CD8-positive, alpha-beta memory T cell (primary cell): Measurements from ENCODE around the gene GLOD5. TPM values are rescaled to one million over a fixed set of nuclear protein-coding genes. Genes with fewer than 3 reads are reported as not detected.

Experiments used
- CTCF ChIA-PET: fragments of 350-600 bp; sonication (Branson Sonifier 250); formaldehyde crosslinking; loops from one replicate; lab custom pipeline; 2021; ENCODE audit warnings: antibody characterized with exemption; lab: Charles Lee
- POLR2A ChIA-PET: fragments of 350-600 bp; sonication (Branson Sonifier 250); formaldehyde crosslinking; loops from one replicate; lab custom pipeline; 2021; ENCODE audit warnings: antibody characterized with exemption; lab: Charles Lee
- DNase-seq, 5 donors: peaks; one replicate each; pipeline versions ENCODE4 v3.0.0 to v3.0.0-alpha.2; 2020 to 2022; ENCODE audit warnings: mixed read lengths in 1 of 5
- H3K27ac ChIP-seq: one replicate; pipeline ENCODE4 v1.7.0; 2013; ENCODE audit warnings: low read depth, mild to moderate bottlenecking, low read length, moderate library complexity
- H3K27me3 ChIP-seq: 2 replicates; pipeline ENCODE4 v1.7.0; 2013; ENCODE audit warnings: low read length, mild to moderate bottlenecking; ENCODE audit not compliant: insufficient read depth, poor library complexity, severe bottlenecking
- H3K36me3 ChIP-seq: 2 replicates; pipeline ENCODE4 v1.7.0; 2013; ENCODE audit warnings: mild to moderate bottlenecking, low read length, moderate library complexity; ENCODE audit not compliant: insufficient read depth
- H3K4me1 ChIP-seq: 2 replicates; pipeline ENCODE4 v1.7.0; 2013; ENCODE audit warnings: mild to moderate bottlenecking, low read length, moderate library complexity; ENCODE audit not compliant: insufficient read depth
- H3K4me3 ChIP-seq: 2 replicates; pipeline ENCODE4 v1.7.0; 2013; ENCODE audit warnings: mild to moderate bottlenecking, low read length
- H3K9me3 ChIP-seq: 2 replicates; pipeline ENCODE4 v1.7.0; 2013; ENCODE audit warnings: mild to moderate bottlenecking, low read length
- H3K27ac Mint-ChIP-seq, 8 donors: one replicate each; pipeline ENCODE4 v1.8.0; 2020 to 2021; ENCODE audit warnings: mixed read lengths in 8 of 8, mild to moderate bottlenecking in 6 of 8, inconsistent platforms in 3 of 8, moderate library complexity in 3 of 8
- H3K27me3 Mint-ChIP-seq, 2 donors: one replicate each; pipeline ENCODE4 v1.8.0; 2020 to 2021; ENCODE audit warnings: mixed read lengths in 2 of 2, mild to moderate bottlenecking in 1 of 2, moderate library complexity in 1 of 2
- H3K36me3 Mint-ChIP-seq, 3 donors: one replicate each; pipeline ENCODE4 v1.8.0; 2020 to 2021; ENCODE audit warnings: mixed read lengths in 3 of 3, inconsistent platforms in 1 of 3, mild to moderate bottlenecking in 1 of 3
- H3K4me1 Mint-ChIP-seq, 3 donors: one replicate each; pipeline ENCODE4 v1.8.0; 2020 to 2021; ENCODE audit warnings: mixed read lengths in 3 of 3, inconsistent platforms in 1 of 3, mild to moderate bottlenecking in 1 of 3
- H3K4me3 Mint-ChIP-seq, 7 donors: one replicate each; pipeline ENCODE4 v1.8.0; 2020 to 2021; ENCODE audit warnings: mixed read lengths in 7 of 7, mild to moderate bottlenecking in 6 of 7, moderate library complexity in 4 of 7, inconsistent platforms in 2 of 7
- H3K9me3 Mint-ChIP-seq, 5 donors: one replicate each; pipeline ENCODE4 v1.8.0; 2020 to 2022; ENCODE audit warnings: mixed read lengths in 5 of 5, mild to moderate bottlenecking in 3 of 5, moderate library complexity in 2 of 5, inconsistent platforms in 1 of 5
- polyA plus RNA-seq: library from polyadenylated mRNA; unstranded; fragments of 300-500 nt; fragmentation: Illumina TruSeq; gene quantifications from one replicate; pipeline ENCODE4 v1.2.3, GENCODE V29; 2021
- total RNA-seq, 2 experiments: library from RNA; stranded (reverse); gene quantifications; one replicate each; pipeline ENCODE4 v1.2.3, GENCODE V29; 2021

Gene GLOD5
- total and polyA plus RNA-seq, 3 experiments from 2014 or later, result not detected

- H3K9me3 Mint-ChIP-seq, result no peaks in the 10 kb centered on the region
- no peaks in the 10 kb centered on the region for H3K36me3 ChIP-seq
- H3K9me3 ChIP-seq, result no peaks in the 10 kb centered on the region
- no peak for DNase-seq
- no peak overlapping the region for H3K27ac ChIP-seq
- peaks cover 0 to 8% (median 0%) of the 10 kb centered on the region in 3 donors for H3K36me3 Mint-ChIP-seq
- ChIA-PET POLR2A (interaction anchor here (0.7 kb wide), 1 partner anchor 10 kb away, joined by 3 read pairs; no protein-coding TSS in a partner anchor), CTCF (no interaction called here)
- peaks cover 10 to 23% (median 13%) of the 10 kb centered on the region in 3 donors for H3K4me1 Mint-ChIP-seq
- no peaks in the 10 kb centered on the region for H3K27me3 ChIP-seq
- peaks cover 5% of the 10 kb centered on the region for H3K4me1 ChIP-seq
- no peak overlapping the region for H3K4me3 ChIP-seq
- H3K27me3 Mint-ChIP-seq, result peaks cover 0 to 9% of the 10 kb centered on the region in 2 donors
- H3K27ac Mint-ChIP-seq, result no peak overlapping the region
- H3K4me3 Mint-ChIP-seq, result peak overlapping the region in 1 of 7 donors; percentile 25
These were observed 36.8 kb downstream of the GLOD5 start for GRCh38 chrX:48798318-48798717.

GRCh38 chrX:48800574-48801279 is 39.2 kb downstream of the GLOD5 start:
- Mint-ChIP-seq H3K27ac (peak overlapping the region; percentile 92 to 100 (median 99)), H3K36me3 (peaks cover 0 to 27% (median 0%) of the 10 kb centered on the region in 3 donors), H3K27me3 (peaks cover 0 to 7% of the 10 kb centered on the region in 2 donors), H3K4me1 (peaks cover 13 to 23% (median 15%) of the 10 kb centered on the region in 3 donors), H3K4me3 (peak overlapping the region; percentile 91 to 98 (median 95)), H3K9me3 (no peaks in the 10 kb centered on the region)
- ChIA-PET POLR2A (interaction anchor here (0.6 to 1.9 kb wide), 7 partner anchors 63 to 124 kb away, joined by 3 to 9 read pairs (median 4); partner anchors contain the start of genes PQBP1, SUV39H1 and TIMM17B), CTCF (interaction anchor here (0.9 to 1.8 kb wide), 3 partner anchors 63 to 152 kb away, joined by 3 to 6 read pairs (median 5); partner anchors contain the start of genes PQBP1 and TIMM17B)
- peak overlapping the region; percentile 95 for H3K27ac ChIP-seq
- H3K27me3 ChIP-seq, result no peaks in the 10 kb centered on the region
- peaks cover 5% of the 10 kb centered on the region for H3K4me1 ChIP-seq
- no peaks in the 10 kb centered on the region for H3K36me3 ChIP-seq
- no peaks in the 10 kb centered on the region for H3K9me3 ChIP-seq
- no peak for DNase-seq
- H3K4me3 ChIP-seq, result peak overlapping the region; percentile 87

GRCh38 chrX:48801280-48802088 is 39.9 kb downstream of the GLOD5 start, which contains the start of gene HDAC6:
TSS of gene HDAC6 (plus strand) at chrX:48802067. CDS start at chrX:48802693, 626 bp downstream.
- Mint-ChIP-seq H3K27me3 (peaks cover 0 to 5% of the 10 kb centered on the region in 2 donors), H3K36me3 (peaks cover 0 to 30% (median 0%) of the 10 kb centered on the region in 3 donors), H3K27ac (peak within 1 kb of the TSS; percentile 92 to 100 (median 99)), H3K4me1 (peaks cover 13 to 23% (median 15%) of the 10 kb centered on the region in 3 donors), H3K4me3 (peak within 1 kb of the TSS; percentile 91 to 98 (median 95)), H3K9me3 (no peaks in the 10 kb centered on the region)
- Histone ChIP-seq H3K4me1 (peaks cover 5% of the 10 kb centered on the region), H3K4me3 (peak within 1 kb of the TSS; percentile 87), H3K27ac (peak within 1 kb of the TSS; percentile 95), H3K9me3 (no peaks in the 10 kb centered on the region), H3K27me3 (no peaks in the 10 kb centered on the region), H3K36me3 (no peaks in the 10 kb centered on the region)
- ChIA-PET CTCF (interaction anchor here (0.9 to 1.8 kb wide), 3 partner anchors 64 to 153 kb away, joined by 3 to 6 read pairs (median 5); partner anchors contain the start of genes PQBP1 and TIMM17B), POLR2A (interaction anchor here (0.6 to 1.9 kb wide), 13 partner anchors 61 to 1118 kb away, joined by 3 to 9 read pairs (median 3); partner anchors contain the start of genes GRIPAP1, PQBP1, SUV39H1 and TIMM17B)
- peak; percentile 90 to 97 (median 94) for DNase-seq

- DNase-seq, result peak in 2 of 5 donors; percentile 31 to 62
- no peaks in the 10 kb centered on the region for H3K9me3 ChIP-seq
- Mint-ChIP-seq H3K4me3 (peak overlapping the region; percentile 91 to 98 (median 95)), H3K36me3 (peaks cover 0 to 35% (median 0%) of the 10 kb centered on the region in 3 donors), H3K4me1 (peaks cover 13 to 23% (median 15%) of the 10 kb centered on the region in 3 donors), H3K27ac (peak overlapping the region; percentile 92 to 100 (median 98)), H3K9me3 (no peaks in the 10 kb centered on the region), H3K27me3 (peaks cover 0 to 3% of the 10 kb centered on the region in 2 donors)
- no peaks in the 10 kb centered on the region for H3K27me3 ChIP-seq
- peak overlapping the region; percentile 94 for H3K27ac ChIP-seq
- POLR2A ChIA-PET, result interaction anchor here (0.6 to 1.9 kb wide), 10 partner anchors 19 to 1117 kb away, joined by 3 to 9 read pairs (median 4); partner anchors contain the start of genes GRIPAP1, PQBP1, SUV39H1 and TIMM17B
- CTCF ChIA-PET, result interaction anchor here (0.9 to 1.8 kb wide), 3 partner anchors 65 to 154 kb away, joined by 3 to 6 read pairs (median 5); partner anchors contain the start of genes PQBP1 and TIMM17B
- H3K4me3 ChIP-seq, result peak overlapping the region; percentile 74
- no peaks in the 10 kb centered on the region for H3K36me3 ChIP-seq
- peaks cover 5% of the 10 kb centered on the region for H3K4me1 ChIP-seq
These were observed 40.8 kb downstream of the GLOD5 start for GRCh38 chrX:48802089-48802904.

GRCh38 chrX:48802905-48803200 is 41.3 kb downstream of the GLOD5 start:
- H3K4me3 ChIP-seq, result peak overlapping the region; percentile 74
- Mint-ChIP-seq H3K27ac (peak overlapping the region in 6 of 8 donors; percentile 63 to 100 (median 99)), H3K4me1 (peaks cover 13 to 23% (median 15%) of the 10 kb centered on the region in 3 donors), H3K36me3 (peaks cover 0 to 35% (median 0%) of the 10 kb centered on the region in 3 donors), H3K27me3 (peaks cover 0 to 3% of the 10 kb centered on the region in 2 donors), H3K4me3 (peak overlapping the region; percentile 45 to 97 (median 94)), H3K9me3 (no peaks in the 10 kb centered on the region)
- POLR2A ChIA-PET, result interaction anchor here (0.6 kb wide), 1 partner anchor 18 kb away, joined by 4 read pairs; no protein-coding TSS in a partner anchor
- peak overlapping the region; percentile 94 for H3K27ac ChIP-seq
- peaks cover 5% of the 10 kb centered on the region for H3K4me1 ChIP-seq
- CTCF ChIA-PET, result no interaction called here
- H3K9me3 ChIP-seq, result no peaks in the 10 kb centered on the region
- H3K27me3 ChIP-seq, result no peaks in the 10 kb centered on the region
- no peaks in the 10 kb centered on the region for H3K36me3 ChIP-seq
- no peak for DNase-seq

- no peak overlapping the region for H3K27ac ChIP-seq
- no peaks in the 10 kb centered on the region for H3K4me1 ChIP-seq
- no peaks in the 10 kb centered on the region for H3K27me3 ChIP-seq
- Mint-ChIP-seq H3K9me3 (no peaks in the 10 kb centered on the region), H3K36me3 (peaks cover 0 to 40% (median 0%) of the 10 kb centered on the region in 3 donors), H3K4me1 (peaks cover 7 to 15% (median 10%) of the 10 kb centered on the region in 3 donors), H3K27me3 (peaks cover 0 to 1% of the 10 kb centered on the region in 2 donors), H3K27ac (peak overlapping the region in 2 of 8 donors; percentile 29 to 39), H3K4me3 (no peak overlapping the region)
- no peaks in the 10 kb centered on the region for H3K9me3 ChIP-seq
- ChIA-PET POLR2A (no interaction called here), CTCF (no interaction called here)
- H3K36me3 ChIP-seq, result no peaks in the 10 kb centered on the region
- no peak overlapping the region for H3K4me3 ChIP-seq
- no peak for DNase-seq
These were observed 44.5 kb downstream of the GLOD5 start for GRCh38 chrX:48806081-48806480.

GRCh38 chrX:48813644-48814043 is 52.1 kb downstream of the GLOD5 start:
- ChIA-PET POLR2A (no interaction called here), CTCF (no interaction called here)
- Mint-ChIP-seq H3K36me3 (peaks cover 0 to 51% (median 4%) of the 10 kb centered on the region in 3 donors), H3K4me3 (no peak overlapping the region), H3K27ac (no peak overlapping the region), H3K27me3 (peaks cover 0 to 7% of the 10 kb centered on the region in 2 donors), H3K4me1 (no peaks in the 10 kb centered on the region), H3K9me3 (no peaks in the 10 kb centered on the region)
- no peak overlapping the region for H3K4me3 ChIP-seq
- H3K9me3 ChIP-seq, result no peaks in the 10 kb centered on the region
- H3K36me3 ChIP-seq, result no peaks in the 10 kb centered on the region
- H3K4me1 ChIP-seq, result no peaks in the 10 kb centered on the region
- DNase-seq, result no peak
- H3K27me3 ChIP-seq, result no peaks in the 10 kb centered on the region
- H3K27ac ChIP-seq, result no peak overlapping the region
